ENCODE data around the gene LBR.

Gene LBR

DNA sequence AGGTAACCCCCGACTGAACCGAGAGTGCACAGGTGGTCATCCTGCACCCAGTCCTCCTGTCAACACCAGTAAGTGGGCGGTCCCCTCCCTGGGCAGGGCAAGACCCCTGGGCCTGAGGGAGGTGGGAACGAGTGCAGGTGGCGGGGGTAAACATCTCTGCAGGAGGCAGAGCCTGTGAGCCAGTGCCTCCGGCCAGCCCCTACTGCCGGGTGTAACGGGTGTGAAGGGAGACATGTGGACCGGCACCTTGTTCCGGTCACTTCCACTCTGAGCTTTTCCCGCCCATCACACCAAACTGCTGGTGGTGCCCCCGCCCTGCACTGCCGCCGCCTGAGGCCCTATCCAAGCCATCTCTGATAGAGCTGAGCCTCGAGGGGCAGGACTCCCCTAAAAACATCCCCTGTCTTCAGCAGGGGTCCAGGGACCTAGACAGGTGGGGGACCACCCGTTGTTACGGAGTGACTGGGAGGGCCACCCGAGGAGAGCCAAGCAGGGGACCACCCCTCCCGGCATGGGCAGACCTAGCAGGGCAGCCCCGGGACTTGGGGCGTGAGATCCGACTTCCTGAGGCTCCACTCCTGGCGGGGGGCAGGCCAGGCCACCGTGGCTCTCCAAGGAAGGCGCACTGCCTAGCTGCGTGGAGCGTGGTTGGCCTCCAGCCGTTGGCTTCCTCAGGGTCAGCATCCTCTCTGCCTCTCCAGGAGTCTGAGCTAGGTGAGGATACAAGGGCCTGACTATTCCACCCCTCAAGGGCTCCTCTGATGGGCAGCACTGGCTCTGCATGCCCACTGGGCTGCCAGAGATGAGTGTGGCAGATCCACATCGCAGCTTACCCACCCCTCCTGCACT, 43.8 kb upstream of the LBR start:
- no peak for ATAC-seq
- TF ChIP-seq CREB5 (CRISPR knock-in tag; IDR thresholded peaks at IDR 0.05; ENCODE audit: low read depth) (no peak), ARNTL (CRISPR knock-in tag; IDR thresholded peaks at IDR 0.05; ENCODE audit: borderline replicate concordance, low read depth) (no peak), ZNF8 (CRISPR knock-in tag; IDR thresholded peaks at IDR 0.05) (no peak), ZNF565 (CRISPR knock-in tag; conservative IDR thresholded peaks at IDR 0.05; ENCODE audit: low read depth) (no peak), ZC3H10 (CRISPR knock-in tag; IDR thresholded peaks at IDR 0.05) (no peak), ZNF70 (CRISPR knock-in tag; IDR thresholded peaks at IDR 0.05) (no peak)

- TF ChIP-seq OSR1 (CRISPR knock-in tag; IDR thresholded peaks at IDR 0.05), result no peak
- TF ChIP-seq ARNTL (CRISPR knock-in tag; IDR thresholded peaks at IDR 0.05; ENCODE audit: borderline replicate concordance, low read depth), result no peak
- TF ChIP-seq ZNF565 (CRISPR knock-in tag; conservative IDR thresholded peaks at IDR 0.05; ENCODE audit: low read depth), result no peak
- no peak for TF ChIP-seq CSDC2 (CRISPR knock-in tag; IDR thresholded peaks at IDR 0.05)
- no peak for TF ChIP-seq RARB (CRISPR knock-in tag; IDR thresholded peaks at IDR 0.05)
- TF ChIP-seq, protein P1, sequence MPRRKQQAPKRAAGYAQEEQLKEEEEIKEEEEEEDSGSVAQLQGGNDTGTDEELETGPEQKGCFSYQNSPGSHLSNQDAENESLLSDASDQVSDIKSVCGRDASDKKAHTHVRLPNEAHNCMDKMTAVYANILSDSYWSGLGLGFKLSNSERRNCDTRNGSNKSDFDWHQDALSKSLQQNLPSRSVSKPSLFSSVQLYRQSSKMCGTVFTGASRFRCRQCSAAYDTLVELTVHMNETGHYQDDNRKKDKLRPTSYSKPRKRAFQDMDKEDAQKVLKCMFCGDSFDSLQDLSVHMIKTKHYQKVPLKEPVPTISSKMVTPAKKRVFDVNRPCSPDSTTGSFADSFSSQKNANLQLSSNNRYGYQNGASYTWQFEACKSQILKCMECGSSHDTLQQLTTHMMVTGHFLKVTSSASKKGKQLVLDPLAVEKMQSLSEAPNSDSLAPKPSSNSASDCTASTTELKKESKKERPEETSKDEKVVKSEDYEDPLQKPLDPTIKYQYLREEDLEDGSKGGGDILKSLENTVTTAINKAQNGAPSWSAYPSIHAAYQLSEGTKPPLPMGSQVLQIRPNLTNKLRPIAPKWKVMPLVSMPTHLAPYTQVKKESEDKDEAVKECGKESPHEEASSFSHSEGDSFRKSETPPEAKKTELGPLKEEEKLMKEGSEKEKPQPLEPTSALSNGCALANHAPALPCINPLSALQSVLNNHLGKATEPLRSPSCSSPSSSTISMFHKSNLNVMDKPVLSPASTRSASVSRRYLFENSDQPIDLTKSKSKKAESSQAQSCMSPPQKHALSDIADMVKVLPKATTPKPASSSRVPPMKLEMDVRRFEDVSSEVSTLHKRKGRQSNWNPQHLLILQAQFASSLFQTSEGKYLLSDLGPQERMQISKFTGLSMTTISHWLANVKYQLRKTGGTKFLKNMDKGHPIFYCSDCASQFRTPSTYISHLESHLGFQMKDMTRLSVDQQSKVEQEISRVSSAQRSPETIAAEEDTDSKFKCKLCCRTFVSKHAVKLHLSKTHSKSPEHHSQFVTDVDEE (CRISPR knock-in tag; IDR thresholded peaks at IDR 0.05), result no peak
- no peak for TF ChIP-seq ZFP30 (CRISPR knock-in tag; IDR thresholded peaks at IDR 0.05)
- TF ChIP-seq BACH2 (CRISPR knock-in tag; IDR thresholded peaks at IDR 0.05; ENCODE audit: borderline replicate concordance), result no peak
- TF ChIP-seq, protein P2, sequence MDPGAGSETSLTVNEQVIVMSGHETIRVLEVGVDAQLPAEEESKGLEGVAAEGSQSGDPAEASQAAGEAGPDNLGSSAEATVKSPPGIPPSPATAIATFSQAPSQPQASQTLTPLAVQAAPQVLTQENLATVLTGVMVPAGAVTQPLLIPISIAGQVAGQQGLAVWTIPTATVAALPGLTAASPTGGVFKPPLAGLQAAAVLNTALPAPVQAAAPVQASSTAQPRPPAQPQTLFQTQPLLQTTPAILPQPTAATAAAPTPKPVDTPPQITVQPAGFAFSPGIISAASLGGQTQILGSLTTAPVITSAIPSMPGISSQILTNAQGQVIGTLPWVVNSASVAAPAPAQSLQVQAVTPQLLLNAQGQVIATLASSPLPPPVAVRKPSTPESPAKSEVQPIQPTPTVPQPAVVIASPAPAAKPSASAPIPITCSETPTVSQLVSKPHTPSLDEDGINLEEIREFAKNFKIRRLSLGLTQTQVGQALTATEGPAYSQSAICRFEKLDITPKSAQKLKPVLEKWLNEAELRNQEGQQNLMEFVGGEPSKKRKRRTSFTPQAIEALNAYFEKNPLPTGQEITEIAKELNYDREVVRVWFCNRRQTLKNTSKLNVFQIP (CRISPR knock-in tag; IDR thresholded peaks at IDR 0.05; ENCODE audit: borderline replicate concordance, low read depth), result no peak
- TF ChIP-seq CSRNP3 (CRISPR knock-in tag; IDR thresholded peaks at IDR 0.05), result no peak
- no peak for TF ChIP-seq CREB5 (CRISPR knock-in tag; IDR thresholded peaks at IDR 0.05; ENCODE audit: low read depth)
- no peak for TF ChIP-seq ZNF8 (CRISPR knock-in tag; IDR thresholded peaks at IDR 0.05)
- TF ChIP-seq PATZ1 (CRISPR knock-in tag; IDR thresholded peaks at IDR 0.05; ENCODE audit: borderline replicate concordance), result no peak
- no peak for TF ChIP-seq ZC3H10 (CRISPR knock-in tag; IDR thresholded peaks at IDR 0.05)
- TF ChIP-seq ISL1 (CRISPR knock-in tag; IDR thresholded peaks at IDR 0.05), result no peak
- no peak for TF ChIP-seq TOX (CRISPR knock-in tag; IDR thresholded peaks at IDR 0.05; ENCODE audit: borderline replicate concordance)
- no peak for TF ChIP-seq ZFP3 (CRISPR knock-in tag; IDR thresholded peaks at IDR 0.05)
- no peak for ATAC-seq
Measured at GRCh38 chr1:225471109-225471452, 43.2 kb upstream of the LBR start.
